GM18511 (cell line): ENCODE measurements around the gene MITF.

Experiments
- ATAC-seq: cut with Tn5 transposase; IDR thresholded peaks from one replicate; pipeline ENCODE4 v1.9.1; 2021; ENCODE audit warnings: mild to moderate bottlenecking, moderate library complexity; ENCODE audit not compliant: unreplicated experiment

Gene MITF

DNA sequence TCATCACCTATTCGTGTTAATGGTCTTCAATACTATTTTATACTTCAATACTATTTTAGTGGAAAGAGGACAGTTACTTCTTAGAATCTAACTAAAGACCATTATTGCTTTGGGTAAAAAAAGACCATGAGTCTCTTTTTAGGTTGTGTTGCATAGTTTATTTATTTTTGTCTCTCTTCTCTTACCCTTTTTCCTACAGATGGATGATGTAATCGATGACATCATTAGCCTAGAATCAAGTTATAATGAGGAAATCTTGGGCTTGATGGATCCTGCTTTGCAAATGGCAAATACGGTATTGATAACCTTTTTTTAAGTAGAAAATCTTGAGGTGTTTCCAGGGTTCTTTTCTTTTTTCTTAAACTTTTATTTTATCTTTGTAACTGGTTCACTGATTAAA, 201.8 kb downstream of the MITF start:
- ATAC-seq: no peak

DNA sequence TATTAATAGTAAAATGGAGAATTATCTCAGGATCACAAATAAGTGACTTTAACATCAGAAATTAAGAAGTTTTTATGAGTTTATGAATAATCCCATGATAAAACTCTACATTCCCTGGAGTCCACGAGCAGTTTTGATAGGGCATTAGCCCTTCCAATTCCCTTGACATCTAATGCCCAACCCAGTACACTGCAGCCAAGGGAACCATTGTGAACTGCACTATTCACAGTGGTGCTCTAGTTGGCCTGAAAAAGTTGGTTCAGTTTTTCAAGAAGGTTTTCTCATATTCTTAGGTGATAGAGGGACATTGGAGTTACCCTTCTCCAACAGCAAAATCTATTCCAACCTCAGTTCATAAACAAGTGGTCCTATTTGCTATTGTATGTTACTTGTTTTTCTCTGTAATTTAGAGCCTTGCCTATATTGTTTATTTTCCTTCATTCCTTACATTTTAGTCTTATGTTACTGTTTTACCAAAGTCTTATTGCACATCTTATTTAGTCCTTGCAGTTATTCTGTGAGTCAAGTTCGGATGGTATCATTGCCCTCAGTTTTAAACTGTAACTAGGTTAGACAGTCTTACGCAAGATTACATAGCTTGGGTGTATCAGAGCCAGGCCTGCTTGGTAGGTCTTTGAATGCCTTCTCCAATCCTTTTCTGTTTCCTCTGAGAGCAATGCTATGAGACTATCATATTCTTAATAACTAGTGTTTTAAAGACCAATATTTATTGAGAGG, 202.3 kb downstream of the MITF start:
- ATAC-seq: no peak

DNA sequence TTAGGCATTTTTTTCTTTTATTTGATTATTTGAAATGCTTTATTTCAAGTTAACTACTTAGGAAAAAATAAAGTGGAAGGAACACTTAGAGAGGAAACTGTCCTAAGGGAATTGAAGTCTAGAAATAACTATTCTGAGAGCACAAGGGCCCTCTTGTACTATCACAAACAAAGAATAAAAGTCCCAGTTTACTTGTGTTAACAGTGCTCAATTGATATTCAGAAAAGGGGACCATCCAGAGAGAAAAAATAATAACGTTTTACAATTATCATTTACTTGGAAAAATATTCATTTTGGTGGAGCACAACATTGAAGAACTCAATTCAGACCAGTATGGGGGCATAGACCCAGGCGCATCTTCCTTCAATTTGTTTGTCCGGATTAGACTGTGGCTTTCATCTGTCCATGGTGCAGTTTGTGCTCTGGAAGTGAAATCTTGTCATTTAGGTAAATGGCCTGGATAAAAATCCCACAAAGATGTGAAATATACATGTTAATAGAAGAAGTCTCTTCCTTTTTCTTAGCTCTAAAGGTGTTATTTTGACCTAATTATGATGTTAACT, 205.7 kb downstream of the MITF start:
- ATAC-seq: no peak

DNA sequence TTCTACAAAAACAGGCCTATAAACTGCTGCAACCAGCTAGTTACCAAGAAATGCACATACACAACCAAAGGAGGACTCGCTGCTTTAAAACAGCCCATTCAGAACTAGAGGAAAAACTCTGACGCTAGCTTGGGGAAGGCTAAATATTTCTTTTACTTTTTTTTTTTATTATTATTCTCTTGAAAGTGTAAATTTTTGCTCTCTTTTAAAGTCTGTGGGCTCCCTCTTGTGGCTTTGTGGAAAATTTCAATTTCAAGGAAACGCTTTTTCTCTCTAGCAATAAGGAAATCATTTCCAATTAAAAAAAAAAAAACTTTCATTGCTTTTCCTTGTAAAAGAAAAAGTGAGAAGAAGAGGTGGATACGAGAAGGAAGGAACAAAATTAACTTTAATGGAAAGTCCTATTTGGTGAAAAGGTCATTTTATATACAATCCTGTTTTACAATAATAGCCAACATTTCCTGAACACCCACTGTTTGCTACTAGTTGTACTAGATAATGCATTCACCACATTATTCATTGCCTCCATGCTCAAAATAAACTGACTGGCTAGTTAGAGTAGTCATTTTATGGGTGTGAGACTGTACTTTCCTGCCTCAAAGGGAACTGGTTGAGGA, 209.1 kb downstream of the MITF start:
- ATAC-seq: peak; percentile 48

DNA sequence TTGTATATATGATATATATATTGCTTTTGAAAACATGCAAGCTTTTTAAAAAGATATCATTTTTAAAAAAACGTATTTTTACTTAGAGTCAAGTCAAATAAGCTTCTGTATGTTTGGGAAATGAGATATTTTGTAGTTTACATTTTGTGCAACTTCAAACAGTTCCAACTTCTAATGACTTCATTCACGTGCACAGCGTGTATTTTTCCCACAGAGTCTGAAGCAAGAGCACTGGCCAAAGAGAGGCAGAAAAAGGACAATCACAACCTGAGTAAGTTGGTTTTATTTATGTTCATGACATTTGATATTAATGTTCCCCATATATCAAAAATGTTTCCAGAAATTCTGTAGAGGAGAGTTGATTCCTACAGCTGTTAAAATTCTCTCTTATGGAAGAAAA, 212.4 kb downstream of the MITF start:
- no peak for ATAC-seq

DNA sequence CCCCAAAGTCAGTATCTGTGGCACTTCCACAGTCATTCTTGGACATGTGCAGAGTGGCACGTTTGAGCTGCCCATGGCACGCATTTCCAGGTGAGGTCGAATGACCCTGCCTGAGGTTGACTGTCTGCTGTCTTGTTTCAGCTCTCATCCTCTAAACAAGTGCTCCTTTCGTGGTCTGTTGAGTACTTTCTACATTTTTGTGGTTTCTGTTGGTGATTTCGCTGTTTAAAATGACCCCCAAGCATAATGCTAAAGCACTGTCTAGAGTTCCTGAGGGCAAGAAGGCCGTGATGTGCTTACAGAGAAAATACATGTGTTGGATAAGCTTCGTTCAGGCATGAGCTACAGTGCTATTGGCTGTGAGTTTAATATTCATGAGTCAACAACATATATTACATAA, 220.3 kb downstream of the MITF start:
- ATAC-seq: no peak

DNA sequence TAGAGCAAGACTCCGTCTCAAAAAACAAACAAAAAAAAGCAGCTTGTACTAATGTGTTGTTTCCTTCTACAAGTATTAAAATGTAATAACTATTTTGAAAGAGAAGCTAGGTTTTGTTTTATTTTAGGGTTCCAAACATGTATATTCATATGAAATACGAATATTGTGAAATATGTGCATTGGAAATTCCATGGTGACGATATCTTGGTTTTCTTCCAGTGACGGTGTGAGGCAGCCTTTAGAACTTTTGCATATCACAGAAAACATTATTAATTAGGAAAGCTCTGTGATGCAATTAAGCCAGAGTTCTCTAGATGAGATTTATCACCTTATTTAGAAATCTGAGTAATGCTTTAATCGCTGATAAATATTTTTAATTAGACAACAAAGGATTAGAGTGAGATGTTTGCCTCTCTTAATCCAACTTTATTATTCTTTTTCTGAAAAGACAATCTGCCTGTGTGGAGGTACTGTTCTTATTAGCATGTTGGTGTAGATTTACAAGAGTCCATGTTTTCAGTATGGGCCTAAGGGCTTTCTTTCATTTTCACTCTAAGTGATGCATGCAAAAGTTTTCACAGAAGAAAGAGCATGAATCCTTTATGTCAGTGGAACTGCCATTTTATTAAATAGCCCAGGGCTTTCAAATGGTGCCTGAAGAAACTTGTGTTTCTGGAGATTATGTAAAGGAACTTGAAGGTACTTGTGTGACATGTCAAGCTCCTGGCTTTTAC, 222.6 kb downstream of the MITF start:
- ATAC-seq: no peak

DNA sequence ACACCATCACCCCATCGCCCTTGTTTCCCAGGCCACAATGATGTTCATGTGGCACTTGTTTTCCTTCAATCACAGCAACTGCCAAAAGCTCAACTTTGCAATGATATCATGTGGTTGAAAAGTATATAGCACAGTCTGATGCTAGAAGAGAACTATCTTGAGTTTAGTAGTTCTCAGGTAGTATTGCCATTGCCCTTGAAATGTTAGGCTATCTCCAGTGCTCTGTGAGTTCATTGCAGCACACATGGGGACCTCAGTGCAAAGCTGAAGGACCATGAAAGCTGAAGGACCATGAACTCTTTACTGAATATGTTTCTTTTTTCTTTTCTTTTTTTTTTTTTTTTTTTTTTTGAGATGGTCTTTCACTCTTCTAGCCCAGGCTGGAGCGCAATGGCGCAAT, 224.4 kb downstream of the MITF start:
- no peak for ATAC-seq

DNA sequence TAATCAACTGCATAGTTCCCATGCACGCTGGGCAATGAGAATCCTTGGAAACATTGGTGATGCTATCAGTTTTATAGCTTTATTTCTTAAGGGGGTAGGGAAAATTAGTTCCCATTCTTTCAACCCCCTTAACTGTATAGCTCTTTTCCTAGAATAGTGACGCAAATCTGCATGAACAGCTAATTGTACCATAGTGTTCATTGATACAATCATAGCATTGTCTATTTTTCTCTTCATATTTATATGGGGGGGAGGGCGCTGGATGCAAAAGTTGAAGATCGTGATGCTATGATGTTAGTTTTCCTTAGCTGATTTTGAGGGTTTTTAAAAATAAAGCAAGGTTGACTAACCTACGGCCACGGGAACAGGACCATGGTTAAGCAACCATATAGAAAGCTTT, 227.9 kb downstream of the MITF start:
- no peak for ATAC-seq

DNA sequence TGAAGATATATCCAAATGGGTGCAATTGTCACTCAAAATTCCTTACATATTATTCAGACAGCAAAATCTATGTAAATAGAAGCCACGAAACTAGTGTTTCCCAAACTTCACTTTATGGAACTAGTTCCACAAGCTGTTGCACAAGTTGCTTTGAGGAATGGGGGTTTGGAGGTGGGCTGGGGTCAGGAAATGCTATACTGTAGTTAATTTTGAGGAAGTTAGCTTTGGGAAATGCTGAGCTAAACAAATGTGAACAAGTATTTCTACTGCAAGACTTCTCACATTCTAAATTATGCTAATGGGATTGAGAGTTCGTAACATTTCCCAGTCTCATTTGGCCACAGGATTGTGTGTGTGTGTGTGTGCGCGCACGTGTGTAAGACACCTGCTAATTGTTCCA, 231.6 kb downstream of the MITF start:
- no peak for ATAC-seq

DNA sequence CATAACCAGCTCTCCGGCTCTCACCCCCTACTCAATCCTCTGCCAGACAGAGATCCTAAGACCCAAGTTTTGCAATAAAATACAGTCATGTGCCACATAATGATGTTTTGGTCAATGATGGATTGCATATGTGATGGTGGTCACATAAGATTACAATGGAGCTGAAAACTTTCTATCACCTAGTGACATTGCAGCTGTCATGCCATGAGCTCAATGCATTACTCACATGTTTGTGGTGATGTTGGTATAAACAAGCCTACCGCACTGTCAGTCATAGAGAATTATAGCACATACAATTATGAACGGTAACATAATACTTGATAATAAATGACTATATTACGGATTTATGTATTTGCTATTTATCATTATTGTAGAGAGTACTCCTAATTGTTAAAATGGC, 233.4 kb downstream of the MITF start:
- no peak for ATAC-seq

DNA sequence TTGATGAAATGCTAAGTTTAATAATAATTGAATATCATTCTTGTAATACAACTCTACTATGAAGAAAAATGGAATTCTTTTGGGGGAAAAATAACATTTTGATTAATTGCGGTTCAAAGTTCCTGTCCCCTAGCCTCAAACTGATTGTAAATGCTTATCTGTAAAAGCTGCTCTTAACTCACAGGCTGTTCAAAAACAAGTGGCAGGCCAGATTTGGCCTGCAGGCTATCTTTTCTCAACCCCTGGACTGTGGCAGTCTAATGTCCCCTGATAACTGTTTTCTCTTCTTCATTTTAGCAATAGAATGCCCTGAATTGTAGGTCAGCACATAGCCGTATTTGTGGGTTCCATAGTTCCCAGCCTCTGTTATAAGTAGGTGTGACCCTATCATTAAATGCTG, 236.8 kb downstream of the MITF start:
- no peak for ATAC-seq

DNA sequence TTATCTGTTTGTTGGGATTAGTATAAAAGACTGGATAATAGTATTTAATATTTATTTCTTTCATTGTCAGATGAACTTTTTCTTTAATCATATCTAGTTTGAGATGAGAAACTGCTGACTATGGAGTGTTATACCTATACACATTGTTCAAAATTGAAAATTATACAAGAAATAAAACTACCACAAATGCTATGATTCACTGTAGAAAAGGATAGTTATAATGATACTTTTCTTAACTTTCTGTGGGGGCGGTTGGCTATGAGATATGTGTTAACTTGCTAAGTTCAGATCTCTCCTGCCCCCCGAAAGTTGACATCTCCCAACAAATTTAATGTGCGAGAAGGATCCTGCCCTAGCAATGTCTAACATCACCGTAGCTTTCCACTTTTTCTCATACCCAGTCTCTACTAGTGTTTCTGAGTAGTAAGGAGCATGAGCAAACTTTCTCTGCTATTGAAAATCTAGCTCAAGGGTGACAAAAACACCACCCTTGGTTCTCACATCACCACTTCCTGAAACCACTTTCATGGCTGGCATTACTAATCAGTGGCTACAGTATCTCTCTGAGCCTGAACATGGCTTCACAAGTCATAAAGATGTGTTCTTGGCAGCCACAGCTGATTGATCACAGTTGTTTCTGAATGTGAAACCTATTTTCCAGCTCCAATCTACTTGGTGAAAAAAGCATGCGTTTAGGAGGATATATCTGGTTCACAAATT, 244.4 kb downstream of the MITF start:
- ATAC-seq: peak; percentile 88

DNA sequence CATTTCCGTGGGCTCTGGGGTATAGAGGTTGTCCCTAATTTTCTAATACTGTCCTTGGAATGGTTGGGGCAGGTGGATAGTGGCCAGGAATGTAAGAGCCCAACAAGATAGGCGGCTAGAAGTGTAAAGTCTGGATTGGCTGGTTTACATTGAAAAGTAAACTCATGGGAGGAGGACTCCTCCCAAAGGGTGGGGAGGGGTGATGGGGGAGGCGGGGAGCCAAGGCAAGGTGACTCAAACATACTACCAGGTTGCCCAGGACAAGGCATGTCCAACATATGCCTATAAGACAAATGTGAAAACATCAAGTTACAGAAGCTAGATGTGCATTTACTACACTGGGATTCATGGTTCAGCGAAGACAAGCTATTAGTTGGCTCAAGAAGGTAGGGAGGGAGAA, 246.0 kb downstream of the MITF start:
- no peak for ATAC-seq

DNA sequence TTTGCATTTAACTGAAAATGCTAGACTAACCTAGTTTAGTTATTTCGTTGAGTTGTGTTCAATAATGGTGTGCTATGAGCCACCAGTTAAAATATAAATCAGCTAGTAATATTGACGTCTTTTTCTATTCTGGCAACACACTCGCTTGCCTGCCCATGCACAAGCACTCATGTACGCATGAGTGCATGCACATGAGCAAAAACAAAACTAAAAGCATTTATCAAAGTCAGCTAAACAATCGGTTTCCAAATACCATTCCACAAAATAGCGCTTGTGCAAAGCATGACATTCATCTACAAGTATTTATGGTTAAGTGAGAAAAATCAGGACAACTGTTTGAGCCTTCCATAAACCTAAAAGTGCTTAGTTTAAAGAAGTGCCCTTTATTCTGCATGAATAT, 247.2 kb downstream of the MITF start:
- ATAC-seq: no peak

DNA sequence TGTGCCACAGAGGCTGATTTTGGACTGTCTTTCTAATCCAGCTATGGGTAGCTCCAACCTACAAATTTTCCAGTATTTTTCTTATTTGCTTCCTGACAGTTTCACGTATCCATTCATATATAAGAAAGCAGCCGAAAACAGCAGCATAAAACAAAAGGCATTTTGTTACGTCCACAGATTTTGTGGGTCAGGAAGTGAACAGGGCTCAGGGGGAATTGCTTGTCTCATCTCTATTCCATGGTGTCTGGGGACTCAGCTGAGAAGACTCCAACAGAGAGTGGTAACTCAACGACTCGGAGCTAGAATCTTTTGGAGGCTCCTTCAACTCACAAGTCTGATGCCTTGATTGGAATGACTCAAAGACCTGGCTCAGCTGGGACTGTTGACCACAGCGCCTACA, 248.6 kb downstream of the MITF start:
- ATAC-seq: no peak

DNA sequence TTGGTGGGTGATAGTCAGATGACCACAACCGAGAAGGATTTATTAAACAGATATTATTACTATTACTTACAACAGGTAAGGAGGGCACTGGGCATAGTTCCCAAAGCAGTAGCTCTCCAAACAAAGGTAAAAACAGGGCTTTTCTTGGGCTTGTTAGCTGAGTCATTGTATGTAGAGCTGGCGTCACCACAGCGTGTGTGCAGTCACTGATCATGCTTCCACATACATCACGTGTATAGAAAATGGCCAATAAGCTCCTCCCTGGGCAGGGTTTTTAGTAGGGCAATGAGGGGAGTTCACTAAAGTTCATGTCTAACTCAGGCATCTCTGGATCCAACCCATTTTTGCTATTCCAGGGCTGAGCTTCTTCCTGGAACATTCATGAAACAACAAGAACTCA, 254.5 kb downstream of the MITF start:
- ATAC-seq: no peak

DNA sequence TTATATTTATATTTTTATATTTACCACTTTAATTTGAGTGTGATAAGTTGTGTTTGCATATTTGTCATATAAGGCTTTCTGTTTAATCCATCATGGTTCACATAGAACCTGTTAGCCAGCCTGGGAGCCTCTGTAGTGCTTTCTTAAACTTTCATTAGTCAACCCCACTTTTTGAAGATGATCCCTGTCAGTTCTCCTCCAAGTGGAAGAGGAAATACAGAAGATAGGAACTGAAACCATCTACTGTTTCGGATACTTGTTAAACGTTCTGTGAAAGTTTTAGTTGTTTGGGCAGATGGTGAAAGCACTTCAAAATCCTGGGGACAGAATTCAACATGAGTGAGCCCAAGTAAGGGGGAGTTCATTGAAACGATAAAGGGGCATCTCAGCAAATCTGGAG, 255.7 kb downstream of the MITF start:
- no peak for ATAC-seq

DNA sequence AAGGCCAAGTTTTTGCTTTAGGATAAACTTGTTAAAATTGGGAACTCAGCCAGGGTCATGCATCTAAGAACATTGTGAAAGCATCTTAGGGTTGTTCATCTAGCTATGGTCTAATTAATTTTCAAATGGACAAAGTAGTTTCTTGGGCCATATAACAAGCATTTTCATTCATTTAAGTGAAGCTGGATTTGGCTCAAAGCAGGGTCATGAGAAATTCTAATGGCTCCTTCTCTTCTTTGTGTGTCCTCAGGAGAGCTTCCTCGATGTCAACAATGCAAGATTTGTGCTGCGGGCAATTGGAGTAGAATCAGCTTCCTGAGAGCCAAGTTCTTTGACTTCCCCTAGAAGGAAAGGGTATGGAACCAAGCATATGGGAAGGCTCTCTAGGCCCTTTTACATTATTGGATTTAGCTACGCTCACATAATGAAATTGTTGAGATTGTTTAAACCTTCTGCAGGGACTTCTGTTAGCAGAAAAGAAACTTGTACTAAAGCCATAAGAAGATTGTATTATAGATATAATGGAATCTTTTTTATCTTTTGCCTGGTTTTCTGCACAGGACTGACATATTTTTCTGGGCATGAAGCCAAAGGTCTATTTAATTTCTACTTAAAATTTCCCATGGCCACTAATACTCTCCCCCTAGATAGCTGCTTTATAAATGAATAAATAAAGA, 258.5 kb downstream of the MITF start:
- no peak for ATAC-seq

DNA sequence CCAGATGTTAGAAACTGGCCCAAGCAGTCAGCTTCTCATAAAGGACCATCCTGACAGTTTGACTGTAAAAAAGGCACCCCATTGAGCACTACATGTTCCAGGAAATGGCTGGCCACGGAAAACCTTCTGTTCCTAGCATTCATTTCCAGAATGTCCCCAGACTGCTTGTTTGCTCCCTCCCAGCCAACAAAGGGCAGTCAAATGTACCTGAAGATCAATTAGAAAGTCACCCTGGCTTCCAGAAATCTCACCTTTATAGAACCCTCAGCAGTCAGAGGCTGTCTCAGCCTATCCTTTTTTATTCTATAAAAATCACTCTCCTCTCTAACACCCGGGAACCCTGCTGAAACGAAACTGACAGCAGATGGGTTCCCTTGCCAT, 259.5 kb downstream of the MITF start:
- no peak for ATAC-seq
